ENCODE results near the gene STX2. TPM values are rescaled to one million over a fixed set of nuclear protein-coding genes. Genes with fewer than 3 reads are reported as not detected.

Gene STX2
- total and polyA plus RNA-seq, 2 donors (not counting 3 experiments of a cell fraction or from before 2014, with no cell fraction given) = 26.2 to 32.6 TPM

GRCh38 chr12:130839770-130840404 lies 837 bp upstream of the STX2 start:
- intact Hi-C loops (cut with micrococcal nuclease) = loop anchor here (1.0 to 5.0 kb wide), 3 partner anchors 31 to 992 kb away; no protein-coding TSS in a partner anchor
- Histone ChIP-seq H3K9me1 (replicated peaks; ENCODE audit: control insufficient read depth, extremely low read depth, insufficient read depth, low read length) (no peaks in the 10 kb centered on the region), H3K9ac (replicated peaks; ENCODE audit: extremely low read depth, insufficient read depth, low read length) (no peak overlapping the region), H3K27ac (ENCODE audit: insufficient read depth, low read depth, low read length) (no peak overlapping the region), H4K20me1 (replicated peaks; ENCODE audit: control insufficient read depth, extremely low read depth, insufficient read depth, low read length) (no peaks in the 10 kb centered on the region), H3K9me3 (replicated peaks; ENCODE audit: control insufficient read depth, insufficient read depth, low read length) (no peaks in the 10 kb centered on the region), H3K36me3 (ENCODE audit: control insufficient read depth in 2 of 2, extremely low read depth in 1 of 2, insufficient read depth in 2 of 2, low read length in 2 of 2) (no peaks in the 10 kb centered on the region), H3K27me3 (ENCODE audit: control insufficient read depth in 2 of 2, insufficient read depth in 2 of 2, low read length in 2 of 2) (no peaks in the 10 kb centered on the region), H3K4me2 (ENCODE audit: insufficient read depth, low read length) (peak overlapping the region; percentile 89), H3K79me2 (ENCODE audit: control insufficient read depth, insufficient read depth, low read length) (peaks cover 32% of the 10 kb centered on the region), H2AFZ (ENCODE audit: low read depth, low read length) (peak overlapping the region; percentile 21), H3K4me3 (replicated peaks in 1 of 3; ENCODE audit: insufficient read depth in 1 of 3, low read depth in 1 of 3, low read length in 3 of 3) (no peak overlapping the region), H3K4me1 (ENCODE audit: control insufficient read depth, extremely low read depth, insufficient read depth, low read length) (peaks cover 5% of the 10 kb centered on the region)
- FAIRE-seq (no peak), DNase-seq (ENCODE audit: low read depth, low spot score) (no peak)
- no TSS peak for BruUV-seq (replicated peaks)
- dilution Hi-C loops (cut with MboI; ENCODE audit: extremely low pct_ligation_motif_present, low sequenced_read_pairs) = no loop called here
- no peak for TF ChIP-seq EZH2 (IDR thresholded peaks at IDR 0.05; ENCODE audit: borderline replicate concordance, low read depth, low read length, severe bottlenecking)
- no peak for TF ChIP-seq POLR2AphosphoS5 (IDR thresholded peaks at IDR 0.05; ENCODE audit: insufficient read depth, low read depth, low read length)
- TF ChIP-seq CTCF (IDR thresholded peaks at IDR 0.05; ENCODE audit: extremely low read depth in 1 of 2, insufficient read depth in 1 of 2, low read depth in 1 of 2, low read length in 2 of 2) = no peak
- TF ChIP-seq MYC (IDR thresholded peaks at IDR 0.05; ENCODE audit: low read depth, low read length) = no peak
- CTCF ChIA-PET = interaction anchor here (0.7 kb wide), 1 partner anchor 13 kb away, joined by 3 read pairs; no protein-coding TSS in a partner anchor
- POLR2A ChIA-PET = no interaction called here
